ENCODE measurements around the gene NR6A1.

Gene NR6A1

DNA sequence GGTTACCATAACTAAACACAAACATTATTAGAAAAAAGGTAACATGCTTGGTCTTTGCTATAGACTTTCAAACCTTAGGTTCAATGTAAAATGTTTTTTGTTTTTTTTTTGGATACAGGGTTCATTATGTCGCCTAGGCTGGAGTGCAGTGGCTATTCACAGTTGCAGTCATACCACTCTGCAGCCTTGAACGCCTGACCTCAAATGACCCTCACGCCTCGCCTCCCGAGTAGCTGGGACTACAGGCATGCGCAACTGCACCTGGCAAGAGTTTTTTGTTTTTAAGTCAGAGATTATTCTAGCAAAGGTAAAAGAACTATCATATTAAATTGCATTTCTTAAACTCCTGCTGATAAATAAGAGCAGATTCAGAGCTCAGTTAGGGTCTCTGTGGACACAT is 208.8 kb downstream of the NR6A1 start:
- DNase-seq: no peak

GRCh38 chr9:124559871-124560270 is 211.2 kb downstream of the NR6A1 start:
- no peak for DNase-seq

GRCh38 chr9:124558777-124559470 is 212.2 kb downstream of the NR6A1 start:
- DNase-seq: no peak

DNA sequence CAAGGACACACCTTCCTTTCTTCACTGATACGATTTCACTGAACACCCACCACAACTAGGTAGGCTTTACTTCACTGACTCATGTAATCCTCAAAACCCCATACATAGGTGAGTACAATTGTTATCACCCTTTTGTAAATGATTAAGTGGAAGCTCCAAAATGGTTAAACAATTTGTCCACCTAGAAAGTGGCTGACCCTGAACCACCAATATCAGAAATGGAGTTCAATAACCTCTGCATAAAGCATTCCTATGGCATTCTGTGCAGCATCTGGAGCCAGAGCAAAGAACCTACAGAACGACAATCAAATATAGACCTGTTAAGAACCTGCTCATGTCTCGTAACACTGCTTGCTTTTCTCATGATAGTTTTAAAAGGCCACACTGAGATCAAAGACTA is 213.2 kb downstream of the NR6A1 start:
- no peak for DNase-seq

DNA sequence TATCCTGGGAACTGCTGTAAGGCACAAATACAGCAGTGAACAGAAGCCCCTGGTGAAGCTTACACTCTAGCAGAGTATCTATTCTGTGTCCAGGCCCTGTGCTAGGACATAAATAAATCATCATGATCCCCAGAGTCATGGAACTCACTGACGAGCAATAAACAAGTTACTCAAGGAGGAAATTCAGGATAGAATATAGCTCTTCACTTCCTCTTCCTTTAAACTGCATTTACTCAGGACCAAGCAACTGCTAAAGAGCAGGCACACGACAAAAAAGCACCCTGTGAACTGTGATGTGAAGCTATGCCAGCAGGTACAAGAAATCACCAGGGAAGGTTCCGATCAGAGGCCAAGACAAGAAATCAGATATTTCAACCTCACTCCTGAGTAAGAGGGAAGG is 216.1 kb downstream of the NR6A1 start:
- no peak for DNase-seq

DNA sequence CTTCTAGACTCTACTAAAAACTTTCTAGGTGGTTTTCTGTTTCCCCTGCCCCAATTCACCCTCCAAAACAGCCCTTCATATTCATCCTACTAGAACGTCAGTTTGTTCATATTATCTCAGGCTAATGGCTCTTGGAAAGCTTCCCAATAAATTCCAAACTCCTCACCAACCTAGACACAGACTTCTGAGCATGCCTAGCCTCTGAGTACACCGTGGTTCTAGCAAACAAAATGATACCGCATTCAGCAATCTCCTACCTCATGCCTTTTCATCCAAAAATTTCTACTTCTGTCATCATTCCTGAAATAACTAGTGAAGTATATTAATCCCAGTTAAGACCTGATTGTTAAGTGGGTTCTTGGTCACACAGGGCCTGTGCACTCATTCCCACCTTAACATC is 217.4 kb downstream of the NR6A1 start:
- no peak for DNase-seq

DNA sequence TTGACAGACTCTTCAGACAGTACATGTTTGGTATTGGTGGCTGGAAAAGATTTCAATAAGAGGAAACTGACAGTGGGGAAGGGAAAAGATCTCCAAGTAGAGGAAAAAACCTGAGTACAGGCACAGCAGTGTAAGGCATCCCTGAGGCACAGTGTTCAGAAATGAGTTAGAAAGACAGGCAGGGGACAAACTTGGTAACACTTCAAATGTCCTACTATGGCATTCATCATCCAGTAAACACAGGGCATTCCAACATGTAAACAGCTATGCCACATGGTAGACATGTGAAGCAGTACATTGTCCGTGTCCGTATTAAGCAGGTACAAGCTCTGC is 218.9 kb downstream of the NR6A1 start:
- no peak for DNase-seq

GRCh38 chr9:124551472-124552272 is 219.4 kb downstream of the NR6A1 start:
- DNase-seq: peak; percentile 15

GRCh38 chr9:124550072-124550471 is 221.0 kb downstream of the NR6A1 start:
- no peak for DNase-seq

- no peak for DNase-seq
These were observed 222.1 kb downstream of the NR6A1 start for GRCh38 chr9:124549016-124549415.

DNA sequence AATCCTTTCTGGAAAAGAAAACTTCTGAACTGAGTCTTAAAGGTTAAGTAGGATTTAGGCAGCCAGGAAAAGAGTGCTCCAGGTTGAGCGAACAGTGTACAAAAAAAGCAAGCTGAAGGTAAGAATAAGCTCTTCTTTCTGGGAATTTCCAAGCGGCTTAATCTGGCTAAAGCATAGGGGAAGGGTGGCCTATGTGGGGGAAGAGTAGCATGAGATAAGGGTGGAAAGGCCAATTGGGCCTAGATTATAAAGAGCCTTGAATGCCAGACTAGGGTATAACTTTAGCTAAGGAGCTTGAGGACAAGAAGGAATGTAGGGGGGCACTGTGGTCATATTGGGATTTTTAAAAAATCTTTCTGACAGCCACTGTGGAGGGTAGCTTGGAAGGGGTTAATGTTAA is 226.6 kb downstream of the NR6A1 start:
- DNase-seq: no peak

DNA sequence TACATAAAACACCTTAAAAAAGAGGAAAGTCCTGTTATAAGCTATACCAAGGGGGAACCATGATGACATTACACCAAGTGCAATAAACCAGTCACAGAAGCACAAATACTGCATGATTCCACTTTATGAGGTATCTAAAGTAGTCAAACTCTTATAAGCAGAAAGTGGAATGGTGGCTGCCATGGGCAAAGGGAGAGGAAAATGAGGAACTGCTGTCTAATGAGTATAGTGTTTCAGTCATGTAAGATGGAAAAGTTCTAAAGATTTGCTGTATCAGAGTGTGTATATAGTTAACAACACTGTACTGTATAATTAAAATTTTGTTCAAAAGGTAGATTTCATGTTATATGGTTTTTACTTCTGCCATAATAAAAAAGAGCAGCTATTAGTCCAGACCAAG is 229.3 kb downstream of the NR6A1 start:
- no peak for DNase-seq

DNA sequence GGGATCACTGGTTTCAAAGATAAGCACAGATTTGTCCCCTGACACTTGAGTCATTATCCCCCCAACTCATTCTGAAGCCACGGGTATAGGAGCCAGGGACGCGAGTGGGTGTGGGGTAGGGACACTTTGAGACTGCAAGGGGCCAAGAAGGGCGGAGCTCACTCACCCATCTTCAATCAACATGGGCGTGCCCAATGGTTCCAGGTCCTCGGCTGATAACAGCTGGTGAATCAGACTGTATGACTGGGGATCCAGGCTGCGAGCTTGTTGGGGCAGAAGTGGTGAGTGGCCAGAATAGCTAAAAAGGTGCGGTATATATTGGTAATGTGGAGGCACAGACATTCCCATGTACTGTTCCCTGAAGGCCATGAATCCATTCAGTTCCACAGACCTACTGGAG is 233.2 kb downstream of the NR6A1 start:
- DNase-seq: no peak

DNA sequence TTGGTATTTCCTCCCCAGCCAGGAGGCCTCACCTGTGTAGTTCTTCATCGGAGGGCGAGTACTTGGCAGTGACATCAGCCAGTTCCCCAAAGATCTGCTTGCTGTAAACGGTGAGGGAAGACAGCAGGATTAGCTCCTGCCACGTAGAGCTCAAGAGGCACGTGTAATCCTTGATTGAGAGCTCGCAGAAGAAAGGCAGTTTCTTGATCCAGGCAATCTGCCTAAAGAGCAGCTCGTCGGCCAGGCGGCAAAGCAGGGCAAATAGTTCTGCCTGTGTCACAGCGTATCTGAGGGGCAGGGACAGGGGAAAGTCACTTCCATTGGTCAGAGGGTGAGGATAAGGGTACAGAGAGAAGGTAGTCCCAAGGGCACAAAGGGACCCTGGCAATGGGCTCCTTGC is 235.3 kb downstream of the NR6A1 start:
- DNase-seq: no peak

DNA sequence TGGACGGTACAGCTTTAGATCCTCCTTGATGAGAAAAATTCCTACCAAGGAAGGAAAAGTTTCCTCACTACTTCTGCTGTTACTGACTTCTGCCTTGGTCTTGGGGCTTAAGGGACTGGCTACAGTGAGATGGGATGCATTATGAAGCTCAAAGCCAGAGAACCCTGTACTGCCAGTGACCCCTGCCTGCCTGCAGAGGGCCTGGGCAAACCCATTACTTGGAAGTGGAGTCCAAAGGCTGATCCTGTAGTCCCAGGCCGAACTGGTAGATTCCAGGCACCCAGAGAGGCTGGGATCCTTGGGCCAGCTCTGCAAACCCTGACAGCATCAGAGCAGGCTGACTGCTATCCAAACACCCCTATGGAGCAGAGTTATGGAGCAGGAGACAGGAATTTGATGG is 238.2 kb downstream of the NR6A1 start:
- DNase-seq: no peak

DNA sequence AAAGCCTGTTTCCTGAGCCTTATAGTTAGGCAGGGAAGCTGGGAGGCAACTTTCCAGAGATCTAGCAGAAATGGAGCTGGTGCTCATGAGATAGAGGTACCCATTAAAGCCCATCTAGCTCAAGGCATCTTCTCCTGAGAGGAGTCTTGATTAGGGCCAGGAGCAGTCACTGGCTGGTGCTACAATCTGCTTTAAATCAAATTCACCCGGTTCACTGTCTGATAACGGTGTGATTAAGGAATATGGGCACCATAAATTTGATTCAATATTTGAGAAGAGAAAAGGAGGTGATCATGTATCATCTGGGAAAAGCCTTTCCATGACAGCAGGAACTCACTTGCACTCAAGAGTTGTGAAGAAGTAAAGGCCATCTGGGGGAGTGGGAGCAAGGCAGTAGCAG is 240.0 kb downstream of the NR6A1 start:
- no peak for DNase-seq

DNA sequence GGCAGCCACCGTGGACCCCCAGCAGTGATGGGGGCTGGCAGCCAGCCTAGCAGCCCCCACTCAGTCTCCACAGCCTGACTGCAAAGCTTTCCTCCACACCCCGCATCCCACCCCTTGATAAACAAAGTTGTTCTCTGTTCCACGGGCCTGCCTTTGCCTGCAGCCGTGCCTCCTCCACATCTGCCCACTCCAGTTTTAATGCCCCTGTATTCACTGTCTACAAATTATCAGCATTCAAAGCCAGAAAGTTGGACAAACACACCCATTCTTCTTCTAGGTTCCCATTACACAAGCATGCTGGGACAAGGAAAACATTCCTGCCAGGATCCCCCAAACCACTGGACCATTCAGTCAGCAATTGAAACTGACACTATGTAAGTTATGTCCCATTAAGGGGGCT is 240.9 kb downstream of the NR6A1 start:
- no peak for DNase-seq

DNA sequence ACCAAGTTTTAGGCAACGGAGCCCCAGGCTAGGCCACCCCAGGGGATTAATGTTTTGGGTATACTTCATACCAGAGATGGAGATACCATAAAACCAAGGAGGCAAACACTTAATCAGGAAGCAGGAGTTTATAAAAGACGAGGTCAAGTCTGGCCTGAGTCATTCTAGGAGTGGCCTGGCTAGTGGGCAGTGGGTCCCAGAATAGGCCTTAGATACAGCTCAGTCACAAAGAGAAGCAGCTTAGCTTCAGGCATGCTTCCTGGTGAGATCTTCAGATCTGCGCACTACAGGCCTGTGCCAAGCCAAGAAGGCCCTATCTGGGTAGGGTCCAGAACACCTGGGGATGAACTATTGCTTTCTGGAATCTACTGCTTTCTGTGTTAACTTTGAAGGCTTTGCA is 243.3 kb downstream of the NR6A1 start:
- no peak for DNase-seq

GRCh38 chr9:124526174-124526573 is 244.9 kb downstream of the NR6A1 start:
- DNase-seq: no peak

DNA sequence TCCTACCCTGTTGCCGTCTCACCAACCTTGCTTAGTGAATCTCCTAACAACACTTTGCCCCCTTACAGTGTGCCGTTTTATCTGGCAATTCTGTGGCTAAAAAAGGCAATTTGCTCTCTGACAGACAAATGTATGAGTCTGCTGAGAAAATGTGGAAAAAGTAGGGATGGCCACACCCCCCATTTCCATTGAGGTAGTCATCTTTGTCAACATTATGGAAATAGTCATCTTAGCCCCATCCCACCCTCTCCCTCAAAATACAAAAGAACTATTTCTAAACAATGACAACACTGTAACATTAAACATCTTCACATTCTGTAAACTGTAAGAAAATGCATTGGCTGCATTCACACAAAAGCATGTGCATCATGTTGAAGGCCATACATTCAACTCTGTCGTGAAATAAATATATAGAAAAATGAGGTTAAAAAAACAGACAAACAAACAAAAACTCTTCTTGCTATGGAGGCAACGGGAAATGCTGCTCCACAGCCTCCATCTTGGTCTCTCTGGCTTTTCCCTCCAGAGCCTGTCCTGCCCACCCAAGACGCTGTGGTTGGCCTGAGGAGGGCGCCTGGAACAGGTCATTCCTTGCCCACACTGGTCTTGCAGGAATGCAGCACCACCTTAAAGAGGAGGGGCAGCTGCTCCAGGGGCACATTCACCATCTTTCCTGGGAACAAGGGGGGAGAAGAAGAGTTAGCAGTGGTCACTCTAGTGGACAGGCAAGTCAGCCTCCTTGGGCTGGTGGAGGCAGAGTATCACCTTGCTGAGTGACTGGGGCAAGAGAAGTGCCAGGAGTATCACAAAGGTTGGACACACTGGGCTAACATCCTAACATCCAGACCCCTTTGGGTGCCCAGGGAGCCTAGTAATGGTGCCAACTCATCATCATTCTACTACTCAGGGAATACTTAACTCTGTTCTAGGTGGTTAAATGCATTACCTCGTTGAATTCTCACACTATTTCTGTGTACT is 248.7 kb downstream of the NR6A1 start:
- DNase-seq: no peak

DNA sequence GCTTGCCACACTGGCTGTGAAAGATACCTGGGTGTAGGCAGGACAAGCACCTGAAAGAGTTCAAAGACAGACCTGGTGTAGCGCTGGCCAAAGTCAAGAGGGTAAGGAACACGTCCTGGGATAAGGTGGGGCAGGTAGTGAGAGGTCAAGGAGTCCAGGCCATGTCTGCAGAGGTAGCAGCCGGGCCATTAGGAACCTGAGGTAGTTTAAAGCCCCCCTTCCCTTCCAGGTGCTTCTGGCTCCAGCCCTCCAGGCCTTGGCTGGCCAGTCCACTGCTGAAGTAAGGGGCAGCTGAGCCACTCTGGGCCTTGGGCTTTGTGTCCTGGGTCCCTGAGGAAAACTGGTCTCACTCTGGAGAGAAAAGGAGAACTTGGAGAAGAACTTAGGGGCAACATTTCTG is 250.0 kb downstream of the NR6A1 start:
- no peak for DNase-seq

DNA sequence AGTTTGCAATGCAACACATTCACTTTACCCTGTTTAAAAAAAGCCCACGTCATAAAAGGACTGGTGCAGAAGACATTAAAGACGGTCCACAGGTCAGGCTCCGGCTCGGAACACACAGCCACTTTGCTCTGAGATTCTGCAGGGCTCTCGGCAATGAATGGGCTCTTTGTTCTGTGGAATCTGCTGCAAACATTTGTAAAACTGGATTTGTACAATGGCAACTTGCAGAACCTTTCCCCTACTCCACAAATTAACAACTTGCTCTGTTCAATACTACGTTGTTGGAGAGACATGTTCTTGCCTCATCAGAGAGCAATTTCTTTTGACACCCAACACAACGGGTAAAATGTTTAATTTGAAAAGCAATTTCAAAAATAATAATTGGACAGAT is 250.9 kb downstream of the NR6A1 start:
- DNase-seq: no peak

DNA sequence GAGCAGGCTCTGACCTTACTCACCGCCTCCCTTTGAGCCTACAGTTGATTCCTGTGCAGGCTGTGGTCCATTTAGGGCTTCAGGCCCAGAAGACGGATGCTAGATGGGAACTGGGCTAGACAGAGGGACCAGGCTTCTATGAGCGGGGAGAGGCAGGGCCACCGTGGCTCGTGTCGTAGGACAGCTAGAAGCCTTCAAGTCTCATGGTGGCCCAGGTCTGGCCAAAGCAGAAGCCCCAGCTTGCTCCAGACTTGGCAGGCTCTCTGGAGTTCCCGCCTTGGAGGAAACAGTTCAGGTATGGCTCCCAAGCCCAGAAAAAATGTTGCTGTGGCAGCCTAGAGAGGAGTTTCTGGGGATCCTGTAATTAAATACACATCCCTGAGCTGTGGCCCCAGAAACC is 253.0 kb downstream of the NR6A1 start:
- DNase-seq: no peak

DNA sequence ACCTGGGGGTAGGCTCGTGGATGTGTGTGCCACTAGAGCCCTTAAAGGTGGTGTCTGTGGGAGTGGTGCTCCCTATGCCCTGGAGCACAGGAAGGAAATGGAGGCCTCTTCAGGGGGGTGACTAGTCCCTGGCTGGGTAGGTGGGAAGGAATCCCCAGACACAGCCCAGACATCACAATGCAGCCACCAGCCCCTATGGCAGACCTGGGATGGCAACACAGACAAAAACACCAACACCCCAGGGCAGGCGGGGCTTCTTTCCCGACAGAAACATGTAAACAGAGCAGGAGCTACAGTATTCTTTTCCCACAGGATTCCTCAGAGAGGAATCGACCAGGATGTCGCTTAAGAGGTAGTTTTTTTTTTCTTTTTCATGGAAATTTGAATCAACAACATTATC is 253.5 kb downstream of the NR6A1 start:
- DNase-seq: no peak

Data from DMS153 (cell line).